HepG2 (cell line): ENCODE results near the gene PRR29. TPM values are rescaled to one million over a fixed set of nuclear protein-coding genes. Genes with fewer than 3 reads are reported as not detected.

Experiments
- ATM ChIP-seq: fragments of 450-650 bp; IDR thresholded peaks from 2 replicates; pipeline ENCODE4 v1.7.1; 2017; ENCODE audit warnings: mild to moderate bottlenecking, borderline replicate concordance
- ELF4 ChIP-seq: sonication (generic); formaldehyde crosslinking; IDR thresholded peaks from 2 replicates; pipeline ENCODE4 v1.5.0; 2020; ENCODE audit warnings: missing genetic modification reagents, mild to moderate bottlenecking, moderate library complexity, borderline replicate concordance
- GTF2F1 ChIP-seq: fragments of 150-350 bp; IDR thresholded peaks from 2 replicates; pipeline ENCODE4 v1.6.1; 2014; ENCODE audit warnings: low read length
- RXRA ChIP-seq: sonication (generic); formaldehyde crosslinking; IDR thresholded peaks from 2 replicates; pipeline ENCODE4 v1.5.1; 2020; ENCODE audit warnings: missing genetic modification reagents
- SNAPC5 ChIP-seq: sonication (generic); formaldehyde crosslinking; IDR thresholded peaks from 2 replicates; pipeline ENCODE4 v1.8.1; 2023; ENCODE audit warnings: mild to moderate bottlenecking, missing genetic modification reagents, borderline replicate concordance
- ZBTB4 ChIP-seq: sonication (generic); formaldehyde crosslinking; IDR thresholded peaks from 2 replicates; pipeline ENCODE4 v1.4.0; 2020; ENCODE audit warnings: missing genetic modification reagents, mild to moderate bottlenecking, borderline replicate concordance
- ZBTB40 ChIP-seq, 2 experiments: fragments of 450-650 bp in 1 of 2; sonication (generic) in 1 of 2; formaldehyde crosslinking in 1 of 2; IDR thresholded peaks; 2 replicates each; pipeline versions ENCODE4 v1.6.1 to v1.8.0; 2016 to 2022; ENCODE audit warnings: antibody characterized with exemption in 1 of 2, mild to moderate bottlenecking in 1 of 2, missing genetic modification reagents in 1 of 2
- ZNF160 ChIP-seq: sonication (generic); formaldehyde crosslinking; IDR thresholded peaks from 2 replicates; pipeline ENCODE4 v1.8.0; 2022; ENCODE audit warnings: mild to moderate bottlenecking, inconsistent platforms, missing genetic modification reagents
- ZNF275 ChIP-seq: sonication (generic); formaldehyde crosslinking; IDR thresholded peaks from 2 replicates; pipeline ENCODE4 v1.8.0; 2022; ENCODE audit warnings: missing genetic modification reagents, mild to moderate bottlenecking, inconsistent platforms, borderline replicate concordance
- ZNF562 ChIP-seq: sonication (generic); formaldehyde crosslinking; IDR thresholded peaks from 2 replicates; pipeline ENCODE4 v1.8.0; 2022; ENCODE audit warnings: missing genetic modification reagents, borderline replicate concordance
- polyA plus RNA-seq, 8 experiments: library from polyadenylated mRNA; depleted of rRNA in 3 of 8; stranded (reverse) in 7 of 8; unstranded in 1 of 8; fragments of >200 nt; fragmentation: Illumina TruSeq in 4 of 8; extraction: Trizol in 4 of 8; gene quantifications; 2 replicates each; pipeline versions ENCODE4 v1.2.1 to v1.2.3, GENCODE V29; 2011 to 2016; ENCODE audit warnings: low read depth in 4 of 8, missing spikeins in 1 of 8, mixed read lengths in 1 of 8; ENCODE audit not compliant: insufficient read depth in 1 of 8
- total RNA-seq, 5 experiments: library from RNA; depleted of rRNA; stranded (reverse); fragments of >200 nt; fragmentation: Illumina TruSeq; extraction: Trizol; gene quantifications; 2 replicates each; pipeline ENCODE4 v1.2.3, GENCODE V29; 2016; ENCODE audit warnings: low read depth in 1 of 5
- TF ChIP-seq, protein P1 (sequence below): sonication (generic); formaldehyde crosslinking; IDR thresholded peaks from 2 replicates; pipeline ENCODE4 v1.5.1; 2020; ENCODE audit warnings: missing genetic modification reagents, mild to moderate bottlenecking, borderline replicate concordance

The PRR29 gene
- total and polyA plus RNA-seq, 2 of the 13 experiments (the other 11 are each of a cell fraction or from before 2014, with no cell fraction given), result 0.07 to 0.20 TPM

DNA sequence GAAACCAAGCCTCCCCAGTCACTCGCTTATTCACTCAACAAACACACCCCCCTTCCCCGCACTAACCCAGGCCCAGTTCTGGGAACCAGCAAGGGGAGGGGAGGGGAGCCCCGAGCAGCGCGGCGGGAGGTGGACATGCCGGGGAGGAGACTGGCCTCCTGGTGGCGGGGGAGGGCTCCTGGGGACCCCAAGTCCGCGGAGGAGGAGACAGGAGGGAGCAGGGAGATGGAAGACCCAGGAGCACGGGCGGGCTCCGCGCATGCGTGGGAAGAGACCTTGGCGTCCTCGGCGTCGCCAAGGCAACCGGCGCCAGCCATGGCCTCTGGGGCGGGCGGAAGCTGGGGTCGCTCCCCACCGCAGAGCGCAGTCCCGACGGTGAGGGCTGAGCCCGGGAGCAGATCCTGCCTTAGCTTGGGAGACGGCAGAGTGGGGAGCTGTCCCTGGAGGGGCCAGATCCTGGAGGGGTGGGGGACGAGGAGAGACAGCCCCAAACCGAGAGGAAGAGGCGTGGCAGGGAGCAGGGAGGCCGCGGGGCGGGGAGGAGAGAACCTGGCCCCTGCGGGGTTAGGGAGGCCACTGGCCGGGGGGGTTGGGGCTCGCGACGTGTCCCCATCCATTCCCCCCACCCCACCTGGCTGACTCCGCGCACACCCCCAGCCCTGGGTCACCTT is at the start of gene PRR29 (continued):
- 0 out of 2 replicates have a peak, but pooled peaks have one; percentile 41 for TF ChIP-seq ZBTB4
- no peak for TF ChIP-seq GTF2F1
- no peak for TF ChIP-seq SNAPC5 (CRISPR knock-in tag)
- TF ChIP-seq ATM, result no peak
- TF ChIP-seq, protein P1, sequence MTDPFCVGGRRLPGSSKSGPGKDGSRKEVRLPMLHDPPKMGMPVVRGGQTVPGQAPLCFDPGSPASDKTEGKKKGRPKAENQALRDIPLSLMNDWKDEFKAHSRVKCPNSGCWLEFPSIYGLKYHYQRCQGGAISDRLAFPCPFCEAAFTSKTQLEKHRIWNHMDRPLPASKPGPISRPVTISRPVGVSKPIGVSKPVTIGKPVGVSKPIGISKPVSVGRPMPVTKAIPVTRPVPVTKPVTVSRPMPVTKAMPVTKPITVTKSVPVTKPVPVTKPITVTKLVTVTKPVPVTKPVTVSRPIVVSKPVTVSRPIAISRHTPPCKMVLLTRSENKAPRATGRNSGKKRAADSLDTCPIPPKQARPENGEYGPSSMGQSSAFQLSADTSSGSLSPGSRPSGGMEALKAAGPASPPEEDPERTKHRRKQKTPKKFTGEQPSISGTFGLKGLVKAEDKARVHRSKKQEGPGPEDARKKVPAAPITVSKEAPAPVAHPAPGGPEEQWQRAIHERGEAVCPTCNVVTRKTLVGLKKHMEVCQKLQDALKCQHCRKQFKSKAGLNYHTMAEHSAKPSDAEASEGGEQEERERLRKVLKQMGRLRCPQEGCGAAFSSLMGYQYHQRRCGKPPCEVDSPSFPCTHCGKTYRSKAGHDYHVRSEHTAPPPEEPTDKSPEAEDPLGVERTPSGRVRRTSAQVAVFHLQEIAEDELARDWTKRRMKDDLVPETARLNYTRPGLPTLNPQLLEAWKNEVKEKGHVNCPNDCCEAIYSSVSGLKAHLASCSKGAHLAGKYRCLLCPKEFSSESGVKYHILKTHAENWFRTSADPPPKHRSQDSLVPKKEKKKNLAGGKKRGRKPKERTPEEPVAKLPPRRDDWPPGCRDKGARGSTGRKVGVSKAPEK (CRISPR knock-in tag), result no peak
- no peak for TF ChIP-seq ELF4 (CRISPR knock-in tag)
- no peak for TF ChIP-seq ZNF562 (CRISPR knock-in tag)
- no peak for TF ChIP-seq ZBTB40 (IDR thresholded peaks at IDR 0.05)
- no peak for TF ChIP-seq ZBTB40 (CRISPR knock-in tag; IDR thresholded peaks at IDR 0.05)
- no peak for TF ChIP-seq RXRA (CRISPR knock-in tag)
- TF ChIP-seq ZNF160, result no peak
- no peak for TF ChIP-seq ZNF275 (CRISPR knock-in tag)
